Measurements from ENCODE around the gene MLLT6. TPM values are rescaled to one million over a fixed set of nuclear protein-coding genes. Genes with fewer than 3 reads are reported as not detected.

The MLLT6 gene
- total and polyA plus RNA-seq, 2 of the 13 experiments (the other 11 are each of a cell fraction or from before 2014, with no cell fraction given) = 50.7 to 69.5 TPM

GRCh38 chr17:38704606-38705522 is at the start of gene MLLT6 (continued):
- TF ChIP-seq ZNF160 (CRISPR knock-in tag; IDR thresholded peaks at IDR 0.05) = no peak; the same call in 1 of the 2 replicates
- no peak for TF ChIP-seq ZBTB8A (CRISPR knock-in tag; IDR thresholded peaks at IDR 0.05; ENCODE audit: borderline replicate concordance, low read depth)
- 0 out of 2 replicates have a peak, but pooled peaks have one; percentile 20 for TF ChIP-seq ZFX (CRISPR knock-in tag; IDR thresholded peaks at IDR 0.05; ENCODE audit: low read depth)
- no peak for TF ChIP-seq ZNF768 (CRISPR knock-in tag; IDR thresholded peaks at IDR 0.05)
- no peak for TF ChIP-seq PTBP1 (IDR thresholded peaks at IDR 0.05; ENCODE audit: low read depth, low read length, poor library complexity, severe bottlenecking)
- TF ChIP-seq ZNF232 (CRISPR knock-in tag; IDR thresholded peaks at IDR 0.05; ENCODE audit: borderline replicate concordance) = no peak
- no peak for TF ChIP-seq CAMTA2 (CRISPR knock-in tag; IDR thresholded peaks at IDR 0.05; ENCODE audit: borderline replicate concordance)
- TF ChIP-seq IRF1 (CRISPR knock-in tag; IDR thresholded peaks at IDR 0.05; ENCODE audit: low read depth) = no peak
- TF ChIP-seq HOMEZ (CRISPR knock-in tag; IDR thresholded peaks at IDR 0.05; ENCODE audit: low read depth) = no peak
- 0 out of 2 replicates have a peak, but pooled peaks have one; percentile 61 for TF ChIP-seq CENPT (CRISPR knock-in tag; IDR thresholded peaks at IDR 0.05; ENCODE audit: low read depth)
- TF ChIP-seq ETV6 (CRISPR knock-in tag; conservative IDR thresholded peaks at IDR 0.05) = 0 out of 2 replicates have a peak, but pooled peaks have one; percentile 51
- TF ChIP-seq ZHX2 (IDR thresholded peaks at IDR 0.05; ENCODE audit: low read depth) = no peak
- peak; percentile 23; the same call in 1 of the 2 replicates for TF ChIP-seq ZHX2 (CRISPR knock-in tag; IDR thresholded peaks at IDR 0.05; ENCODE audit: borderline replicate concordance)
- 0 out of 2 replicates have a peak, but pooled peaks have one; percentile 58 for TF ChIP-seq STAT5B (CRISPR knock-in tag; IDR thresholded peaks at IDR 0.05)
- peak; percentile 47; the same call in 1 of the 2 replicates for TF ChIP-seq ARID2 (CRISPR knock-in tag; IDR thresholded peaks at IDR 0.05; ENCODE audit: borderline replicate concordance)
- no peak for TF ChIP-seq ISL2 (CRISPR knock-in tag; IDR thresholded peaks at IDR 0.05)
- no peak; the same call in 1 of the 2 replicates for TF ChIP-seq THAP9 (CRISPR knock-in tag; IDR thresholded peaks at IDR 0.05; ENCODE audit: borderline replicate concordance)

All from HepG2 (cell line).